ENCODE results near the gene IGSF23.
A peak's percentile ranks its signal among the peaks of the same experiment; 100 is the strongest.

IGSF23 gene

GRCh38 chr19:44613295-44614178, at the start of gene IGSF23:
IGSF23 (plus strand) TSS chr19:44613563; CDS start chr19:44613646, 83 bp downstream.
- in situ Hi-C loops (cut with MboI; ENCODE audit: low pct_unique_long_range_greater_than_20kb, low sequenced_read_pairs, unreplicated experiment) = no loop called here
- TF ChIP-seq, protein P1, sequence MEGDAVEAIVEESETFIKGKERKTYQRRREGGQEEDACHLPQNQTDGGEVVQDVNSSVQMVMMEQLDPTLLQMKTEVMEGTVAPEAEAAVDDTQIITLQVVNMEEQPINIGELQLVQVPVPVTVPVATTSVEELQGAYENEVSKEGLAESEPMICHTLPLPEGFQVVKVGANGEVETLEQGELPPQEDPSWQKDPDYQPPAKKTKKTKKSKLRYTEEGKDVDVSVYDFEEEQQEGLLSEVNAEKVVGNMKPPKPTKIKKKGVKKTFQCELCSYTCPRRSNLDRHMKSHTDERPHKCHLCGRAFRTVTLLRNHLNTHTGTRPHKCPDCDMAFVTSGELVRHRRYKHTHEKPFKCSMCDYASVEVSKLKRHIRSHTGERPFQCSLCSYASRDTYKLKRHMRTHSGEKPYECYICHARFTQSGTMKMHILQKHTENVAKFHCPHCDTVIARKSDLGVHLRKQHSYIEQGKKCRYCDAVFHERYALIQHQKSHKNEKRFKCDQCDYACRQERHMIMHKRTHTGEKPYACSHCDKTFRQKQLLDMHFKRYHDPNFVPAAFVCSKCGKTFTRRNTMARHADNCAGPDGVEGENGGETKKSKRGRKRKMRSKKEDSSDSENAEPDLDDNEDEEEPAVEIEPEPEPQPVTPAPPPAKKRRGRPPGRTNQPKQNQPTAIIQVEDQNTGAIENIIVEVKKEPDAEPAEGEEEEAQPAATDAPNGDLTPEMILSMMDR (IDR thresholded peaks at IDR 0.05; ENCODE audit: extremely low read depth, insufficient read depth, missing control alignments) = no peak
- no peak for DNase-seq (ENCODE audit: low spot score)

DNA sequence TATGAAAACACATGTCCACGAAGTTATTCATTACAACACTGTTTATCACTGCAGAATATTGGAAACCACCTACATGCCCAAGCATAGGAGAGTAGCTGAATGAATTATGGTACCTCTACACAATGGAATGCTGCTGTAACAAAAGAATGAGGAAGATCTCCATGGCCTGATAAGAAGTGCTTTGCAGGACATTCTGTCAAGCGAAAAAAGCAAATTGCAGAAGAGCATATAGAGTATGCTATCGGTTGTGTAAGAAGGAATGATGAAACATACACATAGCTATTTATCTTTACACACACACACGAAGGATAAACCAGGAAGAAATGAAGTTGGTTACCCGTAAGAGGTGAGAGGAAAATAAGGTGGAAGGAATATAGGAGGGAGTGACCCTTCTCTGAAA, 46.4 kb upstream of the IGSF23 start:
- no peak for DNase-seq (ENCODE audit: low spot score)
- in situ Hi-C loops (cut with MboI; ENCODE audit: low pct_unique_long_range_greater_than_20kb, low sequenced_read_pairs, unreplicated experiment) = no loop called here
- TF ChIP-seq, protein P1 (IDR thresholded peaks at IDR 0.05; ENCODE audit: extremely low read depth, insufficient read depth, missing control alignments) = no peak

DNA sequence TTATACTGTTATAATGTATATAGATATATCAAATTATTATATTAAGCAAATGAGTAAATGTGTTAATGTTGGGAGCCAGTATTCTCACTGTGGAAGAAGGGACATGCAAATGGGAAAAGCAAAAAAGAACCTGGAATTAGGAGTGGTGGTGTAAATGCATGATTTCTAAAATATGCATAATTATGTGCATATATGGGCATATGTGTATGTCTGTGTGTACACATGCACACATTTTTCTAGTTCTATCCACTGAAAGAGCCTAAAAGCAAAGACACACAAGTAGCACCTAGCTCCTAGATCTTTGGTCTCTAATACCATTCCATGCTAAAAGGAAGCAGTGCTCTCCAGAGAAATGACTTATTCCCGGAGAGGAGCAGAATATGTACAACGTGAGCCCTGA, 45.6 kb upstream of the IGSF23 start:
- in situ Hi-C loops (cut with MboI; ENCODE audit: low pct_unique_long_range_greater_than_20kb, low sequenced_read_pairs, unreplicated experiment) = no loop called here
- DNase-seq (ENCODE audit: low spot score) = no peak
- TF ChIP-seq, protein P1 (IDR thresholded peaks at IDR 0.05; ENCODE audit: extremely low read depth, insufficient read depth, missing control alignments) = no peak

DNA sequence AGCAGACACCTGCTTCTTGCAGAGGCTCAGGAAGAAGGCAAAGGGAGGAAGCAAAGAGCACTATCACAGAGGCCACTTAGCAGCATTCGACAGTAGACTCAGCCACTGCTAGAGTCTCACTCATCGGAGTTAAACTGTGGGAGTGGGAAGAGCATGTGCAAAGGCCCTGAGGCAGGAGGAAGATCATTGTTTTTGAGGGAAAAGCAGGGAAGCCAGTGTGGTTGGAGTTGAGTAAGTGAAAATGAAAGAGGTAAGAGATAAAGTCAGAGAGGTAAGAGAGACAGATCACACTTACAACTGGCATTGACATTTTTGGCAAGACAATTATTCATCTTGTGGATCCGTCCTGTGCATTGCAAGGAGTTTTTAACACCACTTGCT, 42.8 kb upstream of the IGSF23 start:
- in situ Hi-C loops (cut with MboI; ENCODE audit: low pct_unique_long_range_greater_than_20kb, low sequenced_read_pairs, unreplicated experiment) = no loop called here
- TF ChIP-seq, protein P1 (IDR thresholded peaks at IDR 0.05; ENCODE audit: extremely low read depth, insufficient read depth, missing control alignments) = no peak
- DNase-seq (ENCODE audit: low spot score) = no peak

GRCh38 chr19:44570984-44571684, 42.2 kb upstream of the IGSF23 start:
- TF ChIP-seq, protein P1 (IDR thresholded peaks at IDR 0.05; ENCODE audit: extremely low read depth, insufficient read depth, missing control alignments) = peak; percentile 68
- in situ Hi-C loops (cut with MboI; ENCODE audit: low pct_unique_long_range_greater_than_20kb, low sequenced_read_pairs, unreplicated experiment) = no loop called here
- DNase-seq (ENCODE audit: low spot score) = peak; percentile 69

GRCh38 chr19:44571830-44572580, 41.4 kb upstream of the IGSF23 start:
- in situ Hi-C loops (cut with MboI; ENCODE audit: low pct_unique_long_range_greater_than_20kb, low sequenced_read_pairs, unreplicated experiment) = no loop called here
- TF ChIP-seq, protein P1 (IDR thresholded peaks at IDR 0.05; ENCODE audit: extremely low read depth, insufficient read depth, missing control alignments) = no peak
- no peak for DNase-seq (ENCODE audit: low spot score)

Measured in GM13977 (cell line).